IMR-90 (cell line): ENCODE measurements around the gene C1QTNF12. TPM values are rescaled to one million over a fixed set of nuclear protein-coding genes. Genes with fewer than 3 reads are reported as not detected.

Experiments
- ATAC-seq: fragments of 200-7000 bp; cut with Tn5 transposase; 2 replicates; pipeline ENCODE4 v1.9.1; 2020; ENCODE audit warnings: low read depth, mild to moderate bottlenecking, moderate library complexity
- BruUV-seq: library from RNA; stranded (reverse); fragments of 400-500 nt; replicated peaks from 2 replicates; lab custom pipeline; 2021; lab: Mats Ljungman, UMichigan
- CTCF ChIA-PET: fragments of 300-600 bp; formaldehyde crosslinking; extraction: SDS; loops from one replicate; lab custom pipeline; 2021; ENCODE audit warnings: antibody characterized with exemption; lab: Yijun Ruan, JAX
- POLR2A ChIA-PET: fragments of 300-600 bp; sonication (Branson Sonifier 250); formaldehyde crosslinking; loops from one replicate; lab custom pipeline; 2022; ENCODE audit warnings: antibody characterized with exemption; ENCODE audit not compliant: unreplicated experiment; lab: Charles Lee
- DNase-seq: peaks from one replicate; pipeline ENCODE4 v3.0.0; 2013
- H2AFZ ChIP-seq: replicated peaks from 2 replicates; pipeline ENCODE3; 2013; ENCODE audit warnings: low read length, mild to moderate bottlenecking; ENCODE audit not compliant: poor library complexity
- H2AK5ac ChIP-seq: 2 replicates; pipeline ENCODE4 v1.6.1; 2013; ENCODE audit warnings: low read depth, low read length, inconsistent platforms
- H2AK9ac ChIP-seq: replicated peaks from 2 replicates; pipeline ENCODE3; 2013; ENCODE audit warnings: mild to moderate bottlenecking, low read depth, low read length, moderate library complexity; ENCODE audit not compliant: poor library complexity
- H2BK120ac ChIP-seq: 2 replicates; pipeline ENCODE4 v1.6.1; 2013; ENCODE audit warnings: low read depth, low read length, inconsistent platforms
- H2BK15ac ChIP-seq: 3 replicates; pipeline ENCODE4 v1.6.1; 2013; ENCODE audit warnings: low read depth, low read length, inconsistent platforms
- H2BK20ac ChIP-seq: 2 replicates; pipeline ENCODE4 v1.6.1; 2013; ENCODE audit warnings: low read depth, mild to moderate bottlenecking, inconsistent platforms, low read length, moderate library complexity
- H2BK5ac ChIP-seq: 2 replicates; pipeline ENCODE4 v1.6.1; 2013; ENCODE audit warnings: mild to moderate bottlenecking, low read depth, low read length, inconsistent platforms; ENCODE audit not compliant: poor library complexity, severe bottlenecking
- H3K14ac ChIP-seq: replicated peaks from 2 replicates; pipeline ENCODE4 v1.6.1; 2013; ENCODE audit warnings: low read depth, low read length, inconsistent platforms
- H3K18ac ChIP-seq: 2 replicates; pipeline ENCODE4 v1.6.1; 2013; ENCODE audit warnings: low read depth, low read length, control low read depth
- H3K23ac ChIP-seq: 2 replicates; pipeline ENCODE4 v1.6.1; 2013; ENCODE audit warnings: low read depth, low read length, inconsistent platforms
- H3K27ac ChIP-seq: 2 replicates; pipeline ENCODE4 v1.5.1; 2013; ENCODE audit warnings: mild to moderate bottlenecking, control low read depth, low read length; ENCODE audit not compliant: insufficient read depth
- H3K27me3 ChIP-seq: 2 replicates; pipeline ENCODE4 v1.6.1; 2013; ENCODE audit warnings: low read length; ENCODE audit not compliant: control insufficient read depth, insufficient read depth
- H3K36me3 ChIP-seq: 2 replicates; pipeline ENCODE4 v1.6.1; 2013; ENCODE audit warnings: low read length, mixed read lengths; ENCODE audit not compliant: control insufficient read depth, insufficient read depth
- H3K4ac ChIP-seq: 2 replicates; pipeline ENCODE4 v1.6.1; 2013; ENCODE audit warnings: low read depth, low read length, inconsistent platforms
- H3K4me1 ChIP-seq: 2 replicates; pipeline ENCODE4 v1.6.1; 2013; ENCODE audit warnings: low read length, mixed read lengths; ENCODE audit not compliant: control insufficient read depth, insufficient read depth
- H3K4me2 ChIP-seq: 2 replicates; pipeline ENCODE4 v1.6.1; 2013; ENCODE audit warnings: low read depth, mild to moderate bottlenecking, control low read depth, low read length, moderate library complexity
- H3K4me3 ChIP-seq: 2 replicates; pipeline ENCODE4 v1.5.1; 2013; ENCODE audit warnings: low read depth, mild to moderate bottlenecking, control low read depth, low read length, moderate library complexity; ENCODE audit not compliant: insufficient read depth
- H3K56ac ChIP-seq: 2 replicates; pipeline ENCODE4 v1.6.1; 2013; ENCODE audit warnings: low read length, inconsistent platforms; ENCODE audit not compliant: insufficient read depth; ENCODE audit errors: extremely low read depth
- H3K79me1 ChIP-seq, 2 experiments: 2 replicates each; pipeline ENCODE4 v1.6.1; 2013; ENCODE audit warnings: low read length in 2 of 2, inconsistent platforms in 1 of 2, low read depth in 1 of 2
- H3K9ac ChIP-seq: 2 replicates; pipeline ENCODE4 v1.6.1; 2013; ENCODE audit warnings: low read depth, low read length, control low read depth
- H3K9me1 ChIP-seq: 2 replicates; pipeline ENCODE4 v1.6.1; 2013; ENCODE audit warnings: low read length, inconsistent platforms; ENCODE audit not compliant: insufficient read depth
- H3K9me3 ChIP-seq: 2 replicates; pipeline ENCODE4 v1.6.1; 2013; ENCODE audit warnings: low read length; ENCODE audit not compliant: control insufficient read depth, insufficient read depth
- H4K20me1 ChIP-seq: 2 replicates; pipeline ENCODE4 v1.6.1; 2013; ENCODE audit warnings: low read length, inconsistent platforms; ENCODE audit not compliant: insufficient read depth
- H4K5ac ChIP-seq: 2 replicates; pipeline ENCODE4 v1.6.1; 2013; ENCODE audit warnings: mild to moderate bottlenecking, low read depth, low read length, control low read depth
- H4K8ac ChIP-seq, 2 experiments: 2 replicates each; pipeline ENCODE4 v1.6.1; 2013; ENCODE audit warnings: low read depth in 2 of 2, low read length in 2 of 2, control low read depth in 1 of 2, inconsistent platforms in 1 of 2
- H4K91ac ChIP-seq: 2 replicates; pipeline ENCODE4 v1.6.1; 2013; ENCODE audit warnings: low read depth, low read length, inconsistent platforms; ENCODE audit not compliant: insufficient read depth
- MAZ ChIP-seq: IDR thresholded peaks from 2 replicates; pipeline ENCODE4 v1.6.1; 2012; ENCODE audit warnings: low read depth, mild to moderate bottlenecking, low read length, improper control_type of control experiment, moderate library complexity, borderline replicate concordance
- MXI1 ChIP-seq: IDR thresholded peaks from 2 replicates; pipeline ENCODE4 v1.6.1; 2012; ENCODE audit warnings: low read depth, mild to moderate bottlenecking, low read length, moderate library complexity, borderline replicate concordance
- POLR2A ChIP-seq: IDR thresholded peaks from 2 replicates; pipeline ENCODE4 v1.6.1; 2012; ENCODE audit warnings: mild to moderate bottlenecking, low read depth, low read length
- RFX5 ChIP-seq: IDR thresholded peaks from 2 replicates; pipeline ENCODE4 v1.8.0; 2012; ENCODE audit warnings: low read depth, mild to moderate bottlenecking, low read length, moderate library complexity
- SMC3 ChIP-seq: fragments of 150-350 bp; IDR thresholded peaks from 2 replicates; pipeline ENCODE4 v1.6.1; 2016; ENCODE audit warnings: low read depth, mild to moderate bottlenecking, antibody characterized with exemption, low read length, moderate library complexity
- WGBS, 2 experiments: methylation state at CpG; one replicate each; pipeline versions ENCODE4 v1.1.5 to v1.1.7; 2013; ENCODE audit warnings: missing lambda C conversion rate in 2 of 2; ENCODE audit not compliant: insufficient read length in 1 of 2; ENCODE audit errors: extremely low coverage in 2 of 2; 5-methylcytosine and 5-hydroxymethylcytosine counted together
- dilution Hi-C: fragments of 300-500 bp; cut with HindIII; formaldehyde crosslinking; loops from one replicate; pipeline ENCODE4 v1.14.3; 2018; ENCODE audit warnings: low sequenced_read_pairs; ENCODE audit not compliant: unreplicated experiment
- in situ Hi-C: fragments of 300-500 bp; cut with MboI; formaldehyde crosslinking; loops from 3 replicates; pipeline ENCODE4 v1.14.3; 2019; ENCODE audit warnings: low sequenced_read_pairs, inconsistent platforms, mixed read lengths
- intact Hi-C: fragments of 100-400 bp; cut with micrococcal nuclease; formaldehyde crosslinking; loops from 2 replicates; pipeline ENCODE4 v1.10.0; 2022
- polyA plus RNA-seq, 3 experiments: library from polyadenylated mRNA; depleted of rRNA; stranded (reverse); fragments of >200 nt; gene quantifications; 2 replicates each; pipeline ENCODE4 v1.2.3, GENCODE V29; 2012; ENCODE audit warnings: low replicate concordance in 1 of 3
- total RNA-seq: library from RNA; depleted of rRNA; stranded (reverse); fragments of >200 nt; gene quantifications from 2 replicates; pipeline ENCODE4 v1.2.3, GENCODE V29; 2012
- TF ChIP-seq, protein P1 (sequence below): fragments of 150-350 bp; IDR thresholded peaks from 2 replicates; pipeline ENCODE4 v1.6.1; 2016; ENCODE audit warnings: low read depth, mild to moderate bottlenecking, low read length, moderate library complexity, borderline replicate concordance

The C1QTNF12 gene
- total and polyA plus RNA-seq, 2 of the 4 experiments (the other 2 are of a cell fraction), result 0.36 to 1.1 TPM

DNA sequence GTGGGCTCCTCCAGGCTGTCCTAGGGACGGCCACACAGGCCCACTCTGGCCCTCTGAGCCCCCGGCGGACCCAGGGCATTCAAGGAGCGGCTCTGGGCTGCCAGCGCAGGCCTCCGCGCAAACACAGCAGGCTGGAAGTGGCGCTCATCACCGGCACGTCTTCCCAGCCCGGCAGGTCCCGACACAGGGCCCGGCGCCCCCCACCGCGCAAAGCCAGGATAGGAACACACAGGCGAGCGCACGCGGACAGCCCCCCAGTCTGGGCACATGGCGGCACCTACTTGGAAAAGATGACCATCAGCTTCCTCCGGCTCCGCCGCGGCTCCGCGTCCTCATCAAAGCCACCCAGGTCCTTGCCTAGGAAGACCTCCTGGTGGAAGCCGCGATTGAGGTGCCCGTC lies 18.3 kb downstream of the C1QTNF12 start:
- no peak overlapping the region for H3K9ac ChIP-seq
- no peak overlapping the region for H2AK9ac ChIP-seq
- H2AK5ac ChIP-seq, result no peak overlapping the region
- peaks cover 49% of the 10 kb centered on the region for H3K36me3 ChIP-seq
- POLR2A ChIA-PET, result no interaction called here
- peaks cover 10% of the 10 kb centered on the region for H3K9me1 ChIP-seq
- DNase-seq (no peak), ATAC-seq (no peak)
- no peak overlapping the region for H3K56ac ChIP-seq
- H3K27ac ChIP-seq, result no peak overlapping the region
- H3K14ac ChIP-seq, result no peak overlapping the region
- no peak overlapping the region for H3K4me3 ChIP-seq
- no peak for TF ChIP-seq MXI1
- TF ChIP-seq POLR2A, result no peak
- TF ChIP-seq, protein P1, sequence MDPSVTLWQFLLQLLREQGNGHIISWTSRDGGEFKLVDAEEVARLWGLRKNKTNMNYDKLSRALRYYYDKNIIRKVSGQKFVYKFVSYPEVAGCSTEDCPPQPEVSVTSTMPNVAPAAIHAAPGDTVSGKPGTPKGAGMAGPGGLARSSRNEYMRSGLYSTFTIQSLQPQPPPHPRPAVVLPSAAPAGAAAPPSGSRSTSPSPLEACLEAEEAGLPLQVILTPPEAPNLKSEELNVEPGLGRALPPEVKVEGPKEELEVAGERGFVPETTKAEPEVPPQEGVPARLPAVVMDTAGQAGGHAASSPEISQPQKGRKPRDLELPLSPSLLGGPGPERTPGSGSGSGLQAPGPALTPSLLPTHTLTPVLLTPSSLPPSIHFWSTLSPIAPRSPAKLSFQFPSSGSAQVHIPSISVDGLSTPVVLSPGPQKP, result no peak
- no peak for TF ChIP-seq RFX5
- no peak for TF ChIP-seq SMC3
- no peak for TF ChIP-seq MAZ
- H3K4ac ChIP-seq, result no peak overlapping the region
- peaks cover 13% of the 10 kb centered on the region; the same call in 1 of the 2 replicates for H3K4me1 ChIP-seq
- no peak overlapping the region for H3K18ac ChIP-seq
- H3K23ac ChIP-seq, result no peak overlapping the region
- in situ Hi-C loops, result no loop called here
- no peaks in the 10 kb centered on the region for H3K27me3 ChIP-seq
- H4K8ac ChIP-seq, result no peak overlapping the region
- H3K79me1 ChIP-seq, result peaks cover 11 to 70% of the 10 kb centered on the region in 2 experiments; a peak in 3 of 4 replicates
- no peak overlapping the region for H4K91ac ChIP-seq
- intact Hi-C loops, result no loop called here
- H2BK15ac ChIP-seq, result no peak overlapping the region
- H3K9me3 ChIP-seq, result peaks cover 3% of the 10 kb centered on the region
- dilution Hi-C loops, result no loop called here
- CTCF ChIA-PET, result no interaction called here
- no peak overlapping the region for H4K5ac ChIP-seq
- no peak overlapping the region for H2AFZ ChIP-seq
- no TSS peak for BruUV-seq
- H2BK120ac ChIP-seq, result no peak overlapping the region
- no peak overlapping the region for H2BK5ac ChIP-seq
- H4K20me1 ChIP-seq, result peaks cover 55% of the 10 kb centered on the region
- H3K4me2 ChIP-seq, result no peak overlapping the region
- no peak overlapping the region for H2BK20ac ChIP-seq
- WGBS, 2 experiments, result 98% methylated on average over 26 of the region's 30 CpGs; no CpG with 5 or more reads in 1 of the 2 experiments
